GM12864 (cell line): Measurements from ENCODE around the gene CACNA1C.

Experiments used
- DNase-seq: peaks from one replicate; pipeline ENCODE4 v3.0.0-alpha.2; 2011; ENCODE audit warnings: low read depth
- H3K4me3 ChIP-seq: 2 replicates; pipeline ENCODE4 v1.5.1; 2011; ENCODE audit warnings: mild to moderate bottlenecking, low read depth, low read length, control low read depth
- TF ChIP-seq, protein P1 (sequence below): IDR thresholded peaks from 2 replicates; pipeline ENCODE4 v1.5.1; 2011; ENCODE audit warnings: low read depth, mild to moderate bottlenecking, moderate library complexity, low read length, control low read depth, inconsistent platforms; ENCODE audit errors: missing control alignments

CACNA1C gene

DNA sequence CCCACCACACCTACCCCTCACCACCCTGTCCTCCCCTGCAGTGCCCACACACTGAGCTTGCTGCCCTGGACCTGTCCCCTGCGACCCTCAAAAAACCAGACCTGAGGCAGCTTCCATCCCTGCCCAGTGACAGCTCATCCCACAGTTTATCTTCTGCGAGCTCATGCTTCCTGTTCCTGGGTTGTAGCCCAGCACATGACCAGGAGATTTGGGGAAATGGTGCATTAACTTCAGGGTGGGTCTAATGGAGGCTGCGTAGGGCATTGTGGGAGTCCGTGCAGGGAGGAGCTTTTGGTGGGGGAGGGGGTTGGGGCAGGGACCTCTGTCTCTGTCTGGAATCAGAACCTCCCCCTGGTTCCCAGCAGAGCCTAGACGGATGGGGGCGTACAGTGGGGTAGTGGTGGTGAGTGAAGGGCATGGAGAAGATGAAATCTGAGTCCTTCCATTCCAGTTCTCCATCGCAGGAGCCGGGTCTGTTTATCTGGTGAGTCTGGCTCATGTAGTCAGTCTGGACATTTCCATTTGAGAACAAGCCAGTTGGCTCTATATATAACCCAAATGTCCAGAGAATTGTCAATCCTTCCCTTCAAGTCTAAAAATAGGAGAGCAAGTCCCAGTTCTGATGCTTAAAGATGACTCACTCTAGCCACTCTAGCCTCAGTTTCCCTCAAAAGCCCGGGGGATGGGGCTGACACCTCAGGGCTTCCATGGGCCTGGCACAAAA, 270.9 kb downstream of the CACNA1C start:
- TF ChIP-seq, protein P1, sequence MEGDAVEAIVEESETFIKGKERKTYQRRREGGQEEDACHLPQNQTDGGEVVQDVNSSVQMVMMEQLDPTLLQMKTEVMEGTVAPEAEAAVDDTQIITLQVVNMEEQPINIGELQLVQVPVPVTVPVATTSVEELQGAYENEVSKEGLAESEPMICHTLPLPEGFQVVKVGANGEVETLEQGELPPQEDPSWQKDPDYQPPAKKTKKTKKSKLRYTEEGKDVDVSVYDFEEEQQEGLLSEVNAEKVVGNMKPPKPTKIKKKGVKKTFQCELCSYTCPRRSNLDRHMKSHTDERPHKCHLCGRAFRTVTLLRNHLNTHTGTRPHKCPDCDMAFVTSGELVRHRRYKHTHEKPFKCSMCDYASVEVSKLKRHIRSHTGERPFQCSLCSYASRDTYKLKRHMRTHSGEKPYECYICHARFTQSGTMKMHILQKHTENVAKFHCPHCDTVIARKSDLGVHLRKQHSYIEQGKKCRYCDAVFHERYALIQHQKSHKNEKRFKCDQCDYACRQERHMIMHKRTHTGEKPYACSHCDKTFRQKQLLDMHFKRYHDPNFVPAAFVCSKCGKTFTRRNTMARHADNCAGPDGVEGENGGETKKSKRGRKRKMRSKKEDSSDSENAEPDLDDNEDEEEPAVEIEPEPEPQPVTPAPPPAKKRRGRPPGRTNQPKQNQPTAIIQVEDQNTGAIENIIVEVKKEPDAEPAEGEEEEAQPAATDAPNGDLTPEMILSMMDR: no peak
- no peak overlapping the region for H3K4me3 ChIP-seq
- DNase-seq: no peak

DNA sequence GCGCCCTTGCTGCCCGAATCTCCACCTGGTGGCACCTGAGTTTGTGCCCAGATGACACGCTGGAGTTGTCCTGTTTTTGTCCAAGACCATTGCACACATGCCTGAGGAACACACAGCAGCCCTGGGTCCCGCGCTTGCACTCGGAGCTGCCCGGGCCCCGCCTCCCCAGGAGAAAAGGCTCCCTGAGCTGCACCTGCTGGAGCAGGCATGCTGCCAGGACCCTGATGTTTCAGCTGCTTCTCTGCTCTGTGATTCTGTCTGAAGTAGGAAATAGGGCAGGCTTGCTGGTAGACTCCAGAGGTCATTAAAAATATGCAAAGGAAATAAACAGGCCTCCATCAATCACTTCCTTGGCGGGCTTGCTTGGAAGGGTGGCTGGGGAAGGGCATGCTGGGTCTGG, 271.6 kb downstream of the CACNA1C start:
- TF ChIP-seq, protein P1: no peak
- DNase-seq: no peak
- H3K4me3 ChIP-seq: no peak overlapping the region

DNA sequence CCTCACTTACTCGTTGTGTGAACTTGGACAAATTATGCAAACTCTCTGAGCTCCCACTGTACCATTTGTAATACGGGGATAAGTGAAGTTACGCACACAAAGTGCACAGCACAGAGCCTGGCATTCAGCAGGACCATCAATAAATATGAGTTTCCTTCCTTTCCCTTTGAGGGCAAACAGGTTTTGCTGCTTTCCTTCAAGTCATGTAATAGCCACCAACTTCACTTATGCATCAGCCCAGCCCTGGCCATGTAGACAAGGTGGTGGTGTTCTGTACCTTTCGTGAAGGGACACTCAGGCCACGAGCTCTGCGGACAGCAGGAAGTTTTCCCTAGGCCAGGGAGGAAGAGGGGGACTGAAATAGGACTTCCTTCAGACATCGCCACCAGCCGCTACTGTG, 272.7 kb downstream of the CACNA1C start:
- DNase-seq: no peak
- TF ChIP-seq, protein P1: no peak

DNA sequence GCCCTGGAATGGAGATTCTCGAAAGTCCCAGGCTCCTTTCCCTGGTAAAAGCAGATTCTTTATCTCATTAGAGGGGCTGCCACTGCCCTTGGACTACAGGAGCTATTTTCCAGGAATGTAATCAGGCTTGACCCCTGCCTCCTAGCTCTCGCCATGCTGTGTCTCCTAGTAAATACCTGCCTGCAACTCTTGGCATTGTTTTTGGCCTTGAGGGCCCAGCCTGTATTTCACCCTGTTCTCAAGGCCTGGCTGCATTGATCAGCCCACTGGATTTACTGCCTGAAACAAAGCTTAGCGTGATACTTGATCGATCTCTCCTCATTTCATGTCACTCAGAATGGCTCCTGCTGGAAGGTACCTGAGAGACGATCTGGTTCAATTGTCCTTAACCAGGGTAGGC, 273.7 kb downstream of the CACNA1C start:
- TF ChIP-seq, protein P1: no peak

More for the DNA sequence above, 272.7 kb downstream of the CACNA1C start:
- H3K4me3 ChIP-seq: no peak overlapping the region

DNA sequence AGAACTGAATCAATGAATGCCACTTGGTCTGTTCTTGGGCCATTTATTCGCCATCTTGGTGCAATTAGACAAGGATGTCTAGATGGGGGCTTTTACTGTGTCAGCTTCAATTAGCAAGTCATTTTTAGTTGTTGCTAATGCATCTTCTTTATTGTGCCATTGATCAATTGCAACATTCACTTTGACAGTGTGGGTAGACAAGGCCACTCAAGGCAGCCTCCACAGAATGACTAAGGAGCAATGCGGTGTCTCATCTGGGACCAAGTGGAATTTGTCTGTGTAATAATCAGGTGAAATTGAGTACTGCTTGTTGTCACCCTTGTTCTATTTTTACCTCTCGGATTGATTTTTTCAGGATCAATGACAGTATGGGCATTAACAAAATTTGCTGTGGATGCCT, 275.9 kb downstream of the CACNA1C start:
- no peak overlapping the region for H3K4me3 ChIP-seq
- TF ChIP-seq, protein P1: no peak
- no peak for DNase-seq

More for the DNA sequence above, 273.7 kb downstream of the CACNA1C start:
- no peak overlapping the region for H3K4me3 ChIP-seq
- DNase-seq: no peak

DNA sequence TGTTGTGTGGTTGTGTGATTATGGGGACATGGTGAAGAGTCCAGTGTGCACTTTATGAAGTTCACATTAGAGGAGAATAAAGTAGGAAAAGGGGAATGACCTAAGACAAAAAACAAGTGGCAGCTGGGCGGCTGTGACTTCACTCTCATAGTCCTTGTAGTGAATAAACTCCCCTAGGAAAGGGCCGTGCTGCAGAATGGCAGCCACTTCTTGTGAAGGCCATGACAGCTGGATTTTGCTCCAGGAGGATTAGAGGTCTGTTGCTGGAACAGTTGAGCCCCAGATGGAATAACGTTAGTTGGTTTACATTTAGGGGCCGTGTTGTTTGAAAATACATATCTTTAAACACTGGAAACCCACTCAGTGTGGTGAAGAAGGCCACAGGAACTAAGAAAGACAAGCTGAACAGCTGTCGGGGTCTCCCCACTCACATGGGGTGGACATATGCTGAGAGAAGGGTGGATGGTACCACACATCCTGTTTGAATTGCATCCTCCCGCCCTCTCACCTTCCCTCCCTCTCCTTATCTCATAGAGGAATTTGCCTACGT, 276.9 kb downstream of the CACNA1C start:
- TF ChIP-seq, protein P1: no peak
- H3K4me3 ChIP-seq: no peak overlapping the region
- no peak for DNase-seq

DNA sequence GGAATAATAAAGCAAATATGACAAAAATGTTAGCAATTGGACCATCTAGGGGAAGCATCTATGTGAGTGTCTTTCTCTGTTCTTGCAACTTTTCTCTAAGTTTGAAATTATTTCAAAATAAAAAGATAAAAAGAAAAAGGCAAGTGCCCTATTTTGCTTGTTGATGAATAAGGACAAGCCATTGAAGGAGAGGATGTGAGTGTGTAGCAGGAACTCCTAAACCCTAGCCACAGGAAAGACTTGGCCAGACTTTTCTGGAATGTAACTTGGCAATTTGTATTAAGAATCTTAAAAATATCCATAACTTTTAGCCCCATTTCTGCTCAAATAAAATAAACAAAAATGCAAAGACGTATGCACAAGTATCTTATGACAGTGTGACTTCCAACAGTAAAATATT, 279.4 kb downstream of the CACNA1C start:
- TF ChIP-seq, protein P1: no peak

More for the DNA sequence above, 279.4 kb downstream of the CACNA1C start:
- H3K4me3 ChIP-seq: no peak overlapping the region
- DNase-seq: no peak
